Muscle of arm (tissue), 12 donors: Measurements from ENCODE around the gene PIAS4. TPM values are rescaled to one million over a fixed set of nuclear protein-coding genes. Genes with fewer than 3 reads are reported as not detected.

Experiments used
- DNase-seq: peaks from one replicate; pipeline ENCODE4 v3.0.0-alpha.2; 2013
- polyA plus RNA-seq, 12 donors: library from polyadenylated mRNA; unstranded; fragments of 120-200 nt; gene quantifications; one replicate each; pipeline ENCODE4 v1.2.1, GENCODE V29; 2013; ENCODE audit not compliant: insufficient read length in 12 of 12

Gene PIAS4
- polyA plus RNA-seq, 12 donors = 15.3 to 36.1 (median 21.7) TPM; not detected in 1

- no peak for DNase-seq
Measured at GRCh38 chr19:4068047-4068966, 60.8 kb downstream of the PIAS4 start.

DNA sequence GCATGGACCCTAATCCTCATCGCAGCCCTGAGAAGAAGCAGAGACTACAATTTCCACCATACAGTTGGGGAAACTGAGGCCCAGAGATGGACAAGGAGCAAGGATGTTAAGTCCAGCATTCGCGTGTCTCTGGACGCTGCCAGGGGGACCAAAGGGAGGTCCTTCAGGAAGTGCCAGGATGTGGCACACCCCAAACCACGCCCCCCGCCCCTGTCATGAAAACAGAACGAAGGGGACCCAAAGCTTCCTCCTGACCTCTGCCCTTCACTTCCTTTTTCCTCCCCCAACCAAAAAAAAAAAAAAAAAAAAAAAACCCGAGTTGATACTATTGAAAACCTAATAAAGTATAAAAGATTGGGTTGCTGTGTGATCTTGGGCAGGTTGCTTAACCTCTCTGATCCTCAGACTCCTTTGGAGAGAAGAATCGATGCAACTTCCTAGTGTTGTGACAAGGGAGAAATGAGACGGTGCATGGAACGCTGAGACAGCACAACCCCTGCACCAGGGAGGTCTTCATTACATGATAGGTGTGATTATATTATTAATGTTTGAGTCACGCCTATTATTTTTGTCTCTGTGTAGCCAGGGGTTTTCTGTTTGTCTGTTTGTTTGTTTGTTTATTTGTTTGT lies 61.9 kb downstream of the PIAS4 start:
- DNase-seq = no peak

DNA sequence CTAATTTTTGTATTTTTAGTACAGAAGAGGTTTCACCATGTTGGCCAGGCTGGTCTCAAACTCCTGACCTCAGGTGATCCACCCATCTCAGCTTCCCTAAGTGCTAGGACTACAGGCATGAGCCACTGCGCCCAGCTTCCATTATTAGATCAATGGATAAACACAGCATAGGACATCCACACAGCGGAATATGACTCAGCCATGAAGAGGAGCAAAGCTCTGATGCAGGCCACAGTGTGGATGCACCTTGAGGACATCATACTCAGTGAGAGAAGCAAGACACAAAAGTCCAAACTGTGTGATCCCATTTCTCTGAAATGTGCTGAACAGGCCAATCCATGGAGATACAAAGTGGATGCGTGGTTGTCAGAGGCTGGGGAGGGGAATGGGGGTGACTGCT lies 64.1 kb downstream of the PIAS4 start:
- no peak for DNase-seq

- DNase-seq = no peak
Measured at GRCh38 chr19:4075373-4075772, 67.8 kb downstream of the PIAS4 start.

GRCh38 chr19:4077007-4077374 lies 69.5 kb downstream of the PIAS4 start:
- DNase-seq = no peak

DNA sequence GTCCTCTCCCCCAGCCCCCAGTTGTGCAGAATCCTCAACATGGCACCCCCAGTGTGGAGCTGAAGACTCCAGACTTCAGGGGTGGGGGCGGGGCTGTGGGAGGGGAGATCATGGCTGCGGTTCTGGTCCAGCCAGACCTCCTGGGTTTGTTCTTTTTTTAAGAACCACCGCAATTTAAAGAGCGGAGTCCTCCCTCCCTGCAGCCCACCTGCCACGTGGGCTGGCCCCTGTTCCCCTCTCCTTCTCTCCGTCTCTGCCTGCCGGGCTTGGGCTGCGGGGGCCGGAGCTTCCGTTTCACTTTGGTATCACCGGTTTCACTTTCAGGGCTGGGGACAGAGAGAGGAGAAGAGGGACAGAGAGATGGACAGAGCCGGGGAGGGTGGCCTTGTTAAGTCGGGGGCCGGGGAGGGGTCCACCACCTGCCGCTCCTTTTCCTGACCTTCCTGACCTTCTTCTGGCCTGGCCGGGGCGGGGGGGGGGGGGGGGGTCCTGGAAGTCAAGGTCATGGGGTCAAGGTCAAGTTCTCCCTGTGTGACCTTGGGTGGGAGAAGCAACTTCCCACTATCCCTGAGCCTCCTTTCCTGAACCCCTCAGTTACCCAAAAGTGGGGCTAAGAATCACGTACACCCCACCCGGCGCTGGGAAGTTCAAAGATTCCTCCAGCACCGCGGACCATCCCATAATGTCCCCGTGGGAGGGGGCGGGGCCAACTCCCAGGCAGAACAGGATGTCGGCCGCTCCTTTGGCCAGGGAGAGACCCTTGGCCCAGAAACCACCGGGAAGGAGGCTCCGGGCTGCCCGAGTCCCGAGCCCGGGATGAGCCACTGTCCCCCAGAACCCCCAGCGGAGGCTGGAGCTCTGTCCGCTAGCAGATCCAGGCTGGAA lies 70.5 kb downstream of the PIAS4 start:
- peak; percentile 71 for DNase-seq

- no peak for DNase-seq
Measured at GRCh38 chr19:4080473-4080872, 72.9 kb downstream of the PIAS4 start.

DNA sequence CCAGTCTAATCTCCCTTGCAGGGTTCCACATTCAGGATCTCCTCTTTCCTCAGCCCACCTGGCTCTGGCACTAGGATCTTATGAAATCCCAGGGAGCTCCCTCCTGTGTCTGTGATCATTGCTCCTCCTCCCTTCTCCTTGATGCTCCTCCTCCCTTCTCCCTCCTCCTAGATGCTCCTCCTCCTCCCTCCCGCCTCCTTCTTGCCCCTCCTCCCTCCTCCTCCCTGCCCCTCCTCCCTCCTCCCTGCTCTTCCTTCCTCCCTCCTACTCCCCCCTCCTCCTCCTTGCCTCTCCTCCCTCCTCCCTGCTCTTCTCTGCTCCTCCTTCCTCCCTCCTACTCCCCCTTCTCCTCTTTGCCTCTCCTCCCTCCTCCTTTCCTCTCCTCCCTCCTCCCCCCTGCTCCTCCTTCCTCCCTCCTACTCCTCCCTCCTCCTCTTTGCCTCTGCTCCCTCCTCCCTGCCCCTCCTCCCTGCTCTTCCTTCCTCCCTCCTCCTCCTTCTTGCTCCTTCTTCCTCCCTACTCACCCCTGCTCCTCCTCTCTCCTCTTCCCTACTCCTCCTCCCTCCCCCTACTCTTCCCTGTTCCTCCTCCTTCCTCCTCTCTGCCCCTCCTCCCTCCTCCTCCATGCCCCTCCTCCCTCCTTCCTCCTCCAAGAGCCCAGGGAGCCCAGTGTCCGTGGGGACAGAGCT lies 74.0 kb downstream of the PIAS4 start:
- DNase-seq = no peak

DNA sequence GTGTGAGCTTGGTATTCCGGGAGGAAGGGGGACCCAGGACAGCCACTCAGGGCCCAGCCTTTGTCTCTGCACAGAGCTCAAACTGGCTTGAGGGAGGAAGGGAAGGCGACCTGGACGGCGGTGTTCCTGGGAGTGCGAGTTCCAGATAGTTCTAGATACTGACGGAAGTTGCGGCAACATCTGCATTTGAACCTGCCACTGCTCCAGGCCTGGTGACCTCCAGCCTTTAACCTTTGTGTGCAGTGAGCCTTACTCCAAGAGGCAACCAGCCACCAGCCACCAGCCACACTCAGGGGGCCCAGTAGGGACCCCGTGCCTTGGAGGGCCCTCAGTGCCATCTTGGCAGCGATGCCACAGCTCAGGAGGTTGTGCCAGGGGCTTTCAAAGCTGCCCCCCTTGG lies 74.6 kb downstream of the PIAS4 start:
- no peak for DNase-seq

GRCh38 chr19:4083677-4084546 lies 76.4 kb downstream of the PIAS4 start:
- no peak for DNase-seq

DNA sequence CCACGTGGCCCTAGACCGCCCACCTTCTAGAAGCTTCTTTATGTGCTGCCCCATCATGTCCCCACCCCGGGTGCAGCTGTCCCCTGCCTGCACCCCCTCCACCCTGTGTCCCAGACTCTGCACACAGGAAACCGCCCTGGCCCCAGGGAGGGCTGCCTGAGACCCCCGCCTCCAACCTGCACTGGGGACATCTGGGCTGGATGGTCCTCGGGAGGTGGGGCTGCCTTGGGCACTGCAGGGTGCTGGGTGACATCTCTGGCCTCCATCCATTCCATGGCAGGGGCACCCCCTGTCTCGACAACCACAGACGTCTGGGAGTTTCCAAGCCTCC lies 77.0 kb downstream of the PIAS4 start:
- no peak for DNase-seq

GRCh38 chr19:4086411-4086867 lies 78.9 kb downstream of the PIAS4 start:
- no peak for DNase-seq

- no peak for DNase-seq
Measured at GRCh38 chr19:4087787-4088679, 80.5 kb downstream of the PIAS4 start.

- DNase-seq = no peak
Measured at GRCh38 chr19:4088975-4089374, 81.4 kb downstream of the PIAS4 start.

Other genes with a start within 250 kb of the PIAS4 start
- 10 to 100 TPM in 7 of 12 donors, 1 to 10 TPM in 4, not detected in 1; 9.1 to 35.4 (median 12.2) TPM for gene APBA3, start 246.0 kb upstream of the PIAS4 start, polyA plus RNA-seq
- gene MRPL54, start 245.1 kb upstream of the PIAS4 start, polyA plus RNA-seq = 10 to 100 TPM in 11 of 12 donors, not detected in 1; 17.1 to 26.3 (median 23.1) TPM
- gene RAX2, start 235.5 kb upstream of the PIAS4 start, polyA plus RNA-seq = not detected
- gene MATK, start 221.4 kb upstream of the PIAS4 start, polyA plus RNA-seq = 1 to 10 TPM in 4 of 12 donors, under 1 TPM in 6, not detected in 2; 0.51 to 3.6 (median 0.78) TPM
- gene ZFR2, start 138.7 kb upstream of the PIAS4 start, polyA plus RNA-seq = under 1 TPM in 7 of 12 donors, not detected in 5; 0.05 to 0.94 (median 0.24) TPM
- 10 to 100 TPM in 1 of 12 donors, 1 to 10 TPM in 4, under 1 TPM in 6, not detected in 1; 0.13 to 27.3 (median 0.93) TPM for gene ATCAY, start 127.1 kb upstream of the PIAS4 start, polyA plus RNA-seq
- 100 to 1,000 TPM in 10 of 12 donors, 10 to 100 TPM in 1, not detected in 1; 89.1 to 304 (median 222) TPM for gene NMRK2, start 74.7 kb upstream of the PIAS4 start, polyA plus RNA-seq
- gene DAPK3, start 36.6 kb upstream of the PIAS4 start, polyA plus RNA-seq = 100 to 1,000 TPM in 1 of 12 donors, 10 to 100 TPM in 10, not detected in 1; 42.7 to 101 (median 66.3) TPM
- 1,000 to 10,000 TPM in 11 of 12 donors, 100 to 1,000 TPM in 1; 901 to 3,153 (median 2,321) TPM for gene EEF2, start 22.3 kb upstream of the PIAS4 start, polyA plus RNA-seq
- 10 to 100 TPM in 3 of 12 donors, 1 to 10 TPM in 8, not detected in 1; 5.2 to 29.8 (median 6.7) TPM for gene ZBTB7A, start 59.2 kb downstream of the PIAS4 start, polyA plus RNA-seq
- gene MAP2K2, start 116.4 kb downstream of the PIAS4 start, polyA plus RNA-seq = 100 to 1,000 TPM in 6 of 12 donors, 10 to 100 TPM in 6; 74.0 to 196 (median 100) TPM
- gene CREB3L3, start 145.9 kb downstream of the PIAS4 start, polyA plus RNA-seq = 1 to 10 TPM in 1 of 12 donors, under 1 TPM in 1, not detected in 10; 0.30 to 8.2 TPM
- gene SIRT6, start 174.8 kb downstream of the PIAS4 start, polyA plus RNA-seq = 10 to 100 TPM in 6 of 12 donors, 1 to 10 TPM in 5, not detected in 1; 7.1 to 22.9 (median 10.4) TPM
- gene ANKRD24, start 175.0 kb downstream of the PIAS4 start, polyA plus RNA-seq = 1 to 10 TPM in 7 of 12 donors, under 1 TPM in 3, not detected in 2; 0.38 to 2.2 (median 1.4) TPM
- gene EBI3, start 221.8 kb downstream of the PIAS4 start, polyA plus RNA-seq = 1 to 10 TPM in 1 of 12 donors, under 1 TPM in 9, not detected in 2; 0.34 to 2.4 (median 0.70) TPM
- 10 to 100 TPM in 11 of 12 donors, not detected in 1; 10.8 to 19.0 (median 11.9) TPM for gene YJU2, start 239.3 kb downstream of the PIAS4 start, polyA plus RNA-seq